ENCODE measurements around the gene MAPK4. TPM values are rescaled to one million over a fixed set of nuclear protein-coding genes. Genes with fewer than 3 reads are reported as not detected.

The MAPK4 gene
- total RNA-seq, 2 donors from 2014 or later: not detected

GRCh38 chr18:50654658-50655550 is 95.0 kb downstream of the MAPK4 start:
- no peaks in the 10 kb centered on the region for H3K36me3 Mint-ChIP-seq (ENCODE audit: low read depth)
- H3K27me3 Mint-ChIP-seq: peaks cover 6% of the 10 kb centered on the region
- no peak overlapping the region for H3K27ac Mint-ChIP-seq
- DNase-seq: no peak
- H3K4me3 Mint-ChIP-seq: no peak overlapping the region
- H3K9me3 ChIP-seq (ENCODE audit: control insufficient read depth, low read length, poor library complexity, severe bottlenecking): no peaks in the 10 kb centered on the region
- no peak for ATAC-seq
- H3K4me1 Mint-ChIP-seq: no peaks in the 10 kb centered on the region

GRCh38 chr18:50656396-50656795 is 96.5 kb downstream of the MAPK4 start:
- H3K9me3 ChIP-seq (ENCODE audit: control insufficient read depth, low read length, poor library complexity, severe bottlenecking): no peaks in the 10 kb centered on the region
- Mint-ChIP-seq H3K27ac (no peak overlapping the region), H3K4me1 (no peaks in the 10 kb centered on the region), H3K27me3 (no peaks in the 10 kb centered on the region), H3K36me3 (ENCODE audit: low read depth) (no peaks in the 10 kb centered on the region), H3K4me3 (no peak overlapping the region)
- no peak for ATAC-seq
- DNase-seq: no peak

GRCh38 chr18:50656841-50657470 is 97.1 kb downstream of the MAPK4 start:
- H3K9me3 ChIP-seq (ENCODE audit: control insufficient read depth, low read length, poor library complexity, severe bottlenecking): no peaks in the 10 kb centered on the region
- H3K27ac Mint-ChIP-seq: no peak overlapping the region
- H3K27me3 Mint-ChIP-seq: no peaks in the 10 kb centered on the region
- no peaks in the 10 kb centered on the region for H3K4me1 Mint-ChIP-seq
- no peak for ATAC-seq
- DNase-seq: no peak
- no peak overlapping the region for H3K4me3 Mint-ChIP-seq
- H3K36me3 Mint-ChIP-seq (ENCODE audit: low read depth): no peaks in the 10 kb centered on the region

GRCh38 chr18:50658601-50659000 is 98.7 kb downstream of the MAPK4 start:
- ATAC-seq (no peak), DNase-seq (no peak)
- no peak overlapping the region for H3K4me3 Mint-ChIP-seq
- H3K9me3 ChIP-seq (ENCODE audit: control insufficient read depth, low read length, poor library complexity, severe bottlenecking): no peaks in the 10 kb centered on the region
- H3K27me3 Mint-ChIP-seq: no peaks in the 10 kb centered on the region
- H3K36me3 Mint-ChIP-seq (ENCODE audit: low read depth): no peaks in the 10 kb centered on the region
- H3K4me1 Mint-ChIP-seq: no peaks in the 10 kb centered on the region
- no peak overlapping the region for H3K27ac Mint-ChIP-seq

GRCh38 chr18:50659091-50660003 is 99.5 kb downstream of the MAPK4 start:
- no peaks in the 10 kb centered on the region for H3K36me3 Mint-ChIP-seq (ENCODE audit: low read depth)
- DNase-seq (no peak), ATAC-seq (no peak)
- no peaks in the 10 kb centered on the region for H3K4me1 Mint-ChIP-seq
- H3K27me3 Mint-ChIP-seq: no peaks in the 10 kb centered on the region
- no peak overlapping the region for H3K4me3 Mint-ChIP-seq
- H3K9me3 ChIP-seq (ENCODE audit: control insufficient read depth, low read length, poor library complexity, severe bottlenecking): no peaks in the 10 kb centered on the region
- no peak overlapping the region for H3K27ac Mint-ChIP-seq

GRCh38 chr18:50661013-50661412 is 101.1 kb downstream of the MAPK4 start:
- Mint-ChIP-seq H3K4me1 (no peaks in the 10 kb centered on the region), H3K27me3 (no peaks in the 10 kb centered on the region), H3K4me3 (no peak overlapping the region), H3K36me3 (ENCODE audit: low read depth) (no peaks in the 10 kb centered on the region), H3K27ac (no peak overlapping the region)
- H3K9me3 ChIP-seq (ENCODE audit: control insufficient read depth, low read length, poor library complexity, severe bottlenecking): no peaks in the 10 kb centered on the region
- no peak for ATAC-seq
- no peak for DNase-seq

GRCh38 chr18:50662177-50662576 is 102.3 kb downstream of the MAPK4 start:
- DNase-seq (no peak), ATAC-seq (no peak)
- Mint-ChIP-seq H3K36me3 (ENCODE audit: low read depth) (no peaks in the 10 kb centered on the region), H3K4me3 (no peak overlapping the region), H3K27me3 (no peaks in the 10 kb centered on the region), H3K4me1 (no peaks in the 10 kb centered on the region), H3K27ac (no peak overlapping the region)
- H3K9me3 ChIP-seq (ENCODE audit: control insufficient read depth, low read length, poor library complexity, severe bottlenecking): no peaks in the 10 kb centered on the region

- H3K4me1 Mint-ChIP-seq: no peaks in the 10 kb centered on the region
- H3K27me3 Mint-ChIP-seq: peaks cover 6% of the 10 kb centered on the region
These were observed 103.0 kb downstream of the MAPK4 start for GRCh38 chr18:50662775-50663383.

GRCh38 chr18:50663626-50664441 is 103.9 kb downstream of the MAPK4 start:
- Mint-ChIP-seq H3K36me3 (ENCODE audit: low read depth) (no peaks in the 10 kb centered on the region), H3K4me3 (no peak overlapping the region)

More at GRCh38 chr18:50662775-50663383, 103.0 kb downstream of the MAPK4 start:
- Mint-ChIP-seq H3K36me3 (ENCODE audit: low read depth) (no peaks in the 10 kb centered on the region), H3K27ac (no peak overlapping the region), H3K4me3 (no peak overlapping the region)
- ATAC-seq (no peak), DNase-seq (no peak)
- no peaks in the 10 kb centered on the region for H3K9me3 ChIP-seq (ENCODE audit: control insufficient read depth, low read length, poor library complexity, severe bottlenecking)

GRCh38 chr18:50665015-50665414 is 105.1 kb downstream of the MAPK4 start:
- H3K36me3 Mint-ChIP-seq (ENCODE audit: low read depth): no peaks in the 10 kb centered on the region
- ATAC-seq (no peak), DNase-seq (no peak)
- no peak overlapping the region for H3K27ac Mint-ChIP-seq
- H3K27me3 Mint-ChIP-seq: peaks cover 19% of the 10 kb centered on the region
- no peaks in the 10 kb centered on the region for H3K9me3 ChIP-seq (ENCODE audit: control insufficient read depth, low read length, poor library complexity, severe bottlenecking)
- no peak overlapping the region for H3K4me3 Mint-ChIP-seq
- H3K4me1 Mint-ChIP-seq: no peaks in the 10 kb centered on the region

More at GRCh38 chr18:50663626-50664441, 103.9 kb downstream of the MAPK4 start:
- H3K4me1 Mint-ChIP-seq: no peaks in the 10 kb centered on the region
- no peak overlapping the region for H3K27ac Mint-ChIP-seq
- H3K9me3 ChIP-seq (ENCODE audit: control insufficient read depth, low read length, poor library complexity, severe bottlenecking): no peaks in the 10 kb centered on the region
- H3K27me3 Mint-ChIP-seq: peaks cover 13% of the 10 kb centered on the region
- DNase-seq (no peak), ATAC-seq (no peak)

- Mint-ChIP-seq H3K27ac (no peak overlapping the region), H3K4me3 (no peak overlapping the region), H3K36me3 (ENCODE audit: low read depth) (no peaks in the 10 kb centered on the region), H3K27me3 (peaks cover 19% of the 10 kb centered on the region), H3K4me1 (no peaks in the 10 kb centered on the region)
- ATAC-seq: no peak
- no peak for DNase-seq
- H3K9me3 ChIP-seq (ENCODE audit: control insufficient read depth, low read length, poor library complexity, severe bottlenecking): no peaks in the 10 kb centered on the region
These were observed 105.6 kb downstream of the MAPK4 start for GRCh38 chr18:50665519-50665918.

- DNase-seq: no peak
- H3K9me3 ChIP-seq (ENCODE audit: control insufficient read depth, low read length, poor library complexity, severe bottlenecking): no peaks in the 10 kb centered on the region
- ATAC-seq: no peak
- no peaks in the 10 kb centered on the region for H3K36me3 Mint-ChIP-seq (ENCODE audit: low read depth)
- peaks cover 25% of the 10 kb centered on the region for H3K27me3 Mint-ChIP-seq
- H3K4me3 Mint-ChIP-seq: no peak overlapping the region
- H3K27ac Mint-ChIP-seq: no peak overlapping the region
- H3K4me1 Mint-ChIP-seq: no peaks in the 10 kb centered on the region
These were observed 106.6 kb downstream of the MAPK4 start for GRCh38 chr18:50666536-50666935.
